HG02571 (cell line): ENCODE measurements around the gene PSMD10.
A peak's percentile ranks its signal among the peaks of the same experiment; 100 is the strongest.

Experiments
- ATAC-seq: cut with Tn5 transposase; IDR thresholded peaks from one replicate; pipeline ENCODE4 v1.9.1; 2021; ENCODE audit warnings: mild to moderate bottlenecking, moderate library complexity; ENCODE audit not compliant: unreplicated experiment

The PSMD10 gene, protein sequence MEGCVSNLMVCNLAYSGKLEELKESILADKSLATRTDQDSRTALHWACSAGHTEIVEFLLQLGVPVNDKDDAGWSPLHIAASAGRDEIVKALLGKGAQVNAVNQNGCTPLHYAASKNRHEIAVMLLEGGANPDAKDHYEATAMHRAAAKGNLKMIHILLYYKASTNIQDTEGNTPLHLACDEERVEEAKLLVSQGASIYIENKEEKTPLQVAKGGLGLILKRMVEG

DNA sequence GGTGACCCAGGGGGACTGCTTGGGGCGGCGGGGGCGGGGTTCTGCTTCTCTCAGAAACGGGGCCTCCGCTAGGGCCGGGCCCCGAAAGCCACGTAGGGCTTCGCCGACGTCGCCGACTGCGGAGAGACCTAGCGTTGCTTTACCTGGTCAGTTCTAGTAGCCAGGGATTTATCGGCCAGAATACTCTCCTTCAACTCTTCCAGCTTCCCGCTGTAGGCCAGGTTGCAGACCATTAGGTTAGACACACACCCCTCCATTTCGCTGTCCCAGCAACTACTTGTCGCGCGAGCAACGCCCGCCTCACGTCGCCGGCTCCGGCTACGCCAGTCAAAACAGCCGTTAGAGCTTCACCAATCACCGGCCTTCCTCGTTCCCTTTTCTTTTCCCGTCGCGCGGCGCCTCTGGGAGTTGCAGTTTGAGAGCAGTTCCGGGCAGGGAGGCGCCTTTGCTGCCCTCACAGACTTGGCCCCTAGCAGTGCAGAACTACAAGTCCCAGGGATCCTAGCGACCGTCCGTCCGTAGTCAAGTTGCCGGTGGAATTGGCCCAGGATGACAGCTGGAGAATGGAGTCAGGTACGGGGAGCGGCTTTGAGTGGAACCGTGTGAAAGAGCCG lies at the start of gene PSMD10, which contains the start of gene ATG4A:
Gene PSMD10, minus strand, starts transcription at position 279 of the 614 bp plus-strand sequence. Its CDS starts 22 bp downstream, at position 257.
Gene ATG4A, plus strand, starts transcription at position 515 of the 614 bp plus-strand sequence. Its CDS starts 49 bp downstream, at position 564.
- ATAC-seq: peak; percentile 96

DNA sequence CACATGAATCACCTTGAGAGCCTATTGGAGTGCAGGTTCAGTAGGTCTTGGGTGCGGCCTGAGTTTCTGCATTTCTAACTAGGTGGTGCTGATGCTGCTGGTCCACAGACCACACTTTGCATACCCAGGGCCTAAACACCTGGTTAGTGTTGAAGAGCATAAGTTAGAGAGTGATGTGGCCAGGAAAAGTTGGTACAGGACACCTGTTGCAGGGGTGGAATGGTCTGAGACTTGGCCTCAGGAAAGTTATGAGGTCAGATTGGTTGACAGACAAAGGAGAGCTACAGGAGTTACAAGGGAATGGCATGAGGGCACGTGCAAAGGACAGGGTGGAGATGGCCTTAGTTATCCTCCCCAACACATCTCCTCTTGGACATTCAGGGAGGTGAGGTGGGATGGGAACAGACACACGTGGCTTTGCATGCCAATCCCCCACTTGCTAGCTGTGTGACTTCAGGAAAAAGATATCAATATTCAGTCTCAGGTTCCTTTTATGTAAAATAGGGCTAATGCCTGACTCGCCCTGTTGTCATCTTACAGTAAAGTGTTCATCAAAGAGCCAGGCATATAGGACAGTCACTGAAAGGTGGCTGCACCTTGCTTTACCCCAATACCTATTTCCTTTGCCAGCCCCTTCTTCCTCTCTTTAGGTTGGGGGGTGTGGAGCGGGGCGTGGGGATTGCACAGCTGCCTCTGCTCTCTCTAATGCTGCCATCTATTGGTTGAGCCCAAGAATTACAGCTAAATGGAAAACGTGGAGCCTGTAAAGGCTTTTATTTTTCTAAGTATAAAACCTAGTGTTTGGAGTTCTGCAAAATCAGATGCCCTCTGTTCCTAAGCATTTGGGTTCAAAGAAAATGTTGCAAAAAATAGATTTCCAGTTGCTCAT lies 47.7 kb upstream of the PSMD10 start:
- no peak for ATAC-seq

DNA sequence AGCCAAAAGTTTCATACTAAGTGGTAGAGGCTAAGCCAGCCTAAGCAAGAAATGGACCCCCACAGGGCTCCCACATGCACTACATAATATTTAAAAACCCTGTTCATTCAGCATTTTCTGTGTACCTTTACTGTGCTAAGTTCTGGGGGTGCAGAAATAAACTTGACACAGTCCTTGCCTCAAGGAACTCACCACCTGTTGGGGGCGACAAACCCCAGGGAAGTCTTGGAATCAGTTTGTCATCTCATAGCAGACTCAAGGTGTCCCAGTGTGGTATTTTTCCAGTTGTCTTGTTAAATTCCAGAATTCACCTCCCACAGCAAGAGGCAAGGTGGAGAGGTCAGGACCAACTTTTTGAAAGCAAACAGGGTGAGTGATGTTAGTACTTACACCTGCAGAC lies 43.4 kb upstream of the PSMD10 start:
- no peak for ATAC-seq

DNA sequence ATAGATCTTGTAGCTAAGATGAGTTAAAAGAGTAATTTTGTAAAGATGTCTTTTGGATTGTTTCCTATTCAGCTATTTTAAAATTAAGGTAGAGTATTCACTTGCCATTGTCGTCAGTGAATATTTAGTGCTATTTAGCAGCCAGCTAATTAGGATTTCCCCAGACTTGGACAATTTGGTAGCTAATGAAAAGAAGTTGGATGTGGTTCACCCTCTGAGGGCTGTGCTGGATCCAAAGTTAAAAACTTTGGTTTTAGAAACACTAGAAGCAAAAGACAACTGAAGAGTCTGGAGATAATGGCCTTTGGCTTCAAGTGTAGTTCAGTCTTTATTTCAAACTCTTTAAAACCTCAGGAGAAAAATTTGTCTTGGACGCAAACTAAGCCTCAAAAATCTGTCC lies 41.5 kb upstream of the PSMD10 start:
- no peak for ATAC-seq

DNA sequence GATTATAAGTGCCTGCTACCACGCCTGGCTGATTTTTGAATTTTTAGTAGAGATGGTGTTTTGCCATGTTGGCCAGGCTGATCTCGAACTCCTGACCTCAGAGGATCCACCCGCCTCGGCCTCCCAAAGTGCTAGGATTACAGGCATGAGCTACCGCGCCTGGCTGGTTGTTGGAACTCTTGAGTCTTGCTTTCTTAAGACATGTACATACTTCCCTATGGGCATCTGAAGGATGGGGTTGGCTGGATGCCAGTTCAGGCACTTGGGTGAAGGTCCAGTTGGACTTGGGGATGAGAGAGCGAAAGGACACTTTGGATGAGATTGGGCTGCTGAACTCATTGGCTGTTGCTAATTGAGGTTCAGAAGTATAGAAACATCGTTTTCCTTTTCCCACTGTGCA lies 40.7 kb upstream of the PSMD10 start:
- no peak for ATAC-seq

DNA sequence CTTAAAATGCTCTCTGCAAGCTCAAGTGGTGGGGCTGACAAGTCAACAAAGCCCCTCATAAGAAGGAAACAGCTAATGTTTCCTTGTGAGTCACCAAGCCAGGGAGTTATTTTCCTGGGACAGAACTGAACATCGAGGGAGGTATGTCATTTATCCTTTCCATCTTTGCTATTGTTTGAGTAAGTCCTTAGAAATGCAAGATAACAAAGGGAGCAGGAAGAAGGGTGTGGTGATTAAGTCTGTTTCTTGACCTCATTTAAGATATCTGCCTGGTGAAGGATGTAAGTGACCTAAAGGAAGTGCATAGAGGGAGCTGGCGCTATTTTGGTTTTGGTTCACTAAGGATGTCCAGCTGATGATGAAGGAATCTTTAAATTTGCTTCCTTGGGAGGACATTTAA lies 40.1 kb upstream of the PSMD10 start:
- ATAC-seq: no peak

DNA sequence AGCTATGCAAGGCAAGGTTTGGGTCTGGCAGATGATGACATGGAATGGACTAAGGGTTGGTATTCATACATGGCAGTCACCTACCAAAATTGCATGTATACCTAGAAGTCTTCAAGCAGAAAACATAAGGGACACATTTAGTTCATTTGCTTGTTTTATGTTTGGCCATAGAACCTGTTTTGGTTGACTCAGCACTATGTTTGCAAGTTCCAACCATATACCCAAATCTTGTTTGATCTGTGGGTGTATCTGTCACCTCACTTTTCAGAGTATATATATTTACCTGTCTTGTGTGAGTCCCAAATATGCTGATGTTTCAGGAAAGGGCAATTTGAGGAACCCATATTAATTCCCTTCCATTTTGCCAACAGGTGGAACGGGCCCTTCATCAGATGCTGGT lies 39.5 kb upstream of the PSMD10 start:
- ATAC-seq: no peak

DNA sequence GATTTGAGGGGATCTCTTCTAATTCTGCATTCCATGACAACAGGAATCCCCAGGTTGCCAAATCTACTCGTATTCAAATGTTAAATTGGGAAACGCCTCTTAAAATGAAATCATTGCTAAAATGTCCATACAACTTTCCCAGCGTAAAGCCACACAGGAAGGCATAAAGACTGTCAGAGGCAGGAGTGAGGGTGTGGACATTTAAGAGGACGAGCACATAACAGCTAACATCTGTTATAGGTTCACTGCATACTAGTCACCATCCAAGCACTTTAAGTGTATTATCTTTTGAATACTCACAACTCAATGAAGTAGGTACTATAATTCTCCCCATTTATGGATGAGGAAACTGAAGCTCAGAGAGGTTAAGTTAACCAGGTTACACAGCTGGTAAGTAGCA lies 35.8 kb upstream of the PSMD10 start:
- ATAC-seq: no peak

DNA sequence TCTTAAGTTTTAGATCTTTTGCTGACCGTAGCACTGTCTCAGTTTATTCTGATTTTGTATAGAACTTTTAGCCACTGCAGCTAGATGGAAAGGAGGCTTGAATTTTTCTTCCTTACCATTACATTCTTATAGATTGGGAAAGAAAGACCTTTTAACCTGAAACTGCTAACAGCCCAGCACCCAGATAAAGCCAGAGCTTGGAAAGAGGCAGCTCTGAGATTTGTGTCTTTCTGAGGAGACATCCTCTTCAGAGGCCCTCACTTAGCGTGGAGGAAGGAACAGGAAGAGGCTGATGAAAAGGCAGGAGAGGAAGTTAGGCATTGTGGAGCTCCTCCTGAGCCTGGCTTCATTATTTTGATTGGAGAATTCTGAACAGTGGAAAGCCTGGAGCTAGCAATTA lies 35.3 kb upstream of the PSMD10 start:
- no peak for ATAC-seq

DNA sequence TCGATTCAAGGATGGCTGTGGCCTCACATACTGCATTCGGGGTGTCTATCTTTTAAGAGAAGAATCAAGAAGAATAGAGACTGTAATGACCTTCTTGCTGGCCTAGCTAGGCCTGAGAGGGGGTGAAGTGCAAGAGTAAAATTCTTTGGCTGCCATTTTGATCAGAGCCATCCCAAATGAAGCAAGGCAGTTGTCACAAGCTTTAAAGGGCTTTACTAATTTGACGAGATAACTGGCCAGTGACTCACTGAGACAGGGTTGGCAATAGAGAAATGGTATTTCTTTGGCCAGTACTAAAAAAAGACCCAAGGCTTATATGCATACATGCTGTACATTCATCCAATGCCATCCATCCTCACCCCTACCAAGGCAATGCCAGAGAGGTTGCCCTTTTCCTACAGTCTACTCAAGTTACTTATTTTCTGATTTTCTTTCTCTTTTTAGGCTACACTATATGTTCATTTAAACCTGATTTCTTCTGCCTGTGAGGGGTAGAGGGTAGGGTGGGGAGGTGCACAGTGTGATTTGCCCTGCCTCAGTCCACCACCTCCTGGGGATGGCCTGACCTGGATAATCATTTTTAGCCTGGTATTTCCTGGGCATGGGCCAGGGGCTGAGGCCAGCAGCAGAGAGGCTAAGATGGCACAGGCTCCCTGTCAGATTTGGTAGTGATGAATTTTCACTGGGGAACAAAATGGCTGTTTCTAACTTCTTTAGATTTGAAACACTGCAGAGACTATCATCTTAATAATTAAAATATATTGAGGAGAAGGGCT lies 32.4 kb upstream of the PSMD10 start:
- ATAC-seq: no peak

DNA sequence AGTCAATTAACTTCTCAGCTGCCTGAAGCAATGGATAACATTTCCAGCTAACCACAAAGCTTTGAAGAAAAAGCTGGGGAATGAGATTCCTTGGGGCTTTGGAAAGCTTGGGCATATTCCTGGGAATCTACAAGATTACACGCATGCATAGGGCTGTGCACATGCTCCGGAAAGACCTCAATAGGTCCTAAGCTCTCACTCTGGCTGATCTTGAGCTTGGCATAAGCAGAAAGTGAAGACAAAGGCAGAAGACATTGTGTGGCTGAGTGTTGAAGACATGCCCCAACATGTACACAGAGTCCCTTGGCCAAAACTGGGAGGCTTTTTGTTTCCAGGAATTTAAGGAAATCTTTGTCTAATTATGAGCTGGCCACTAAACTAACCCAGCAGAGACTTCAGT lies 31.4 kb upstream of the PSMD10 start:
- ATAC-seq: no peak

DNA sequence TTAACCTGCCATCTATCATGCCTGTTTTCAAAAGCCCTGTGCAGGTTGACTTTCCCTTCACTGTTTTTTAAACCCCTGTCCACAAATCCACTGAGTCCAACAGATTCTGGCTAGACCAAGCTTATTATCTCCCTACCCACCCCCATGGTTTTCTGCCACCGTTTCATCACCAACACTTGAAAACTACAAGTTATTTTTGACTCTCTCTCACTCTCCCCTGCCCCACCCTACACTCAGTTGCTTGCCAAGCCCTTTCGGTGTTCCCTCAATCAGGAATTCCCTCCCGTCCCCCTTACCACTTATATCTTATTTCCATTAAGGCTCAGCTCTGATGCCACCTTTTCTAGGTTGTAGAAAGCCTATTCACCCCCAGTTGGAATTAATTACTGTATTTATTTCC lies 29.9 kb upstream of the PSMD10 start:
- no peak for ATAC-seq

DNA sequence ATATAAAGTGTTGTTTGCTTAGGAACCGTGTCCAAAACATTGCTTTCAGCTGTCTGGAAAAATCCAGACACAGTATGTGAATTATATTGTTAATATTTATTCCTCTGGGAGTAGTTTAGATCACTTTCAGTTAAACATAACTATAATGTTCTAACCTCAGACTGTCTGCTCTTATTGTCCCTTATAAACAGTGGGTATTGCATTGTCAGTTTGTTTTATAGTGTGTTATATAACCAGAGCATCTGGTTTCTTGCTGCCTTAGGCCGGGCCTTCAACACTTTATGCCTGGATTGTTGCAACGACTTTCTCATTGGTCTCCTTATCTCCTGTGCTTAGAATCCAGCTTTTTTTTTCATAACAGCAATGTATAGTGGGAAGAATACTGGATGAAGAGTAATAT lies 26.6 kb upstream of the PSMD10 start:
- ATAC-seq: no peak

DNA sequence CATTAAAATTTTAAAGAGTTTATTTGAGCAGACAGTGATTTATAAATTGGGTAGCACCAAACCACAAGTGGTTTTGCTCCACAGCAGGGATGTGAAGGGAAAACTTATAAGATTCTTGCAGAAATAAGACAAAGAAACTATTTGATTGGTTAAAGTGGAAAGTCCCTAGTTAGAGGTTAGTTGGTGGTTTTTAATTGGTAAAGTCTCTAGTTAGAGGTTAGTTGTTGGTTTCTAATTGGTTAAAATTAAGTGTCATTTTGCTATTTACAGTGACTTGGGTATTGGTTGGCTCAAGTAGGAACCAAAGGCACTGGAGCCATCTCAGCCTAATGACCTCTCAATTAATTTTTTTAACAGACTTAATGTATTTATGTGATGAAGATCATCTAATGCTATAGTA lies 23.2 kb upstream of the PSMD10 start:
- no peak for ATAC-seq

DNA sequence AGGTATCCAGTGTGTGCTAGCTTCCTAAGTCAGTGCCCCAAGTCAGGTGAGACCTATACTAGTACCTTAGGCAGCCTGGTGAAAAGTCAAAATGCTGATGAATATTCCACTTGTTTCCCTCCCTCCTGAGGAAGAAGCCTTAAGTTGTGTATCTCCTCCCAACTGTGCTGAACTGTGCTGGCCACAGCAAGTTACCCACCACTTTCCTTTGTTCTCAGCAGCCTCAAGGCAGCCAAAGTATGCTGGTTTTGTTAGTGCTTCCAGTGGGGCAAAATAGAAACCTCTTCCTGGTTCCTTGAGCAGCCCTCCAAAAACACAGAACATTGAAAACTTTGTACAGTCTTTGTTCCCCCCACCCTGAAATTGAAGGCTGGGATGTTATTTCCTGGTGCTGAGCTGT lies 14.1 kb upstream of the PSMD10 start:
- ATAC-seq: no peak

DNA sequence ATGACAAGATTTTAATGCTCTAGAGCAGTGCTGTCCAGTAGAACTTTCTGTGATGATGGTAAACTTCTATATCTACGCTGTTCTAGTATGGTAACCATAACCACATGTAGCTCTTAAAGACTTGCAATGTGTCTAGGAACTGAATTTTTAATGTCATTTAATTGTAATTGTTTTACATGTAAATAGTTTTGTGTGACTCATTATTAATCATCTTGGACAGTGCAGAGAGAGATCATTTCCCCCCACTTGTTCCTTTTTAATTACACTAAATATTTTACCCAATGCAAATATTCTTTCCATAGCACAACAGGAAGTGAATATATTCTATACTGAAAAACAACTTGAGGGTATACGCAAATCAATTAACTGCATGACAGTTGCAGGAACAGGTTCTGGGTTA lies 6.0 kb upstream of the PSMD10 start:
- no peak for ATAC-seq

DNA sequence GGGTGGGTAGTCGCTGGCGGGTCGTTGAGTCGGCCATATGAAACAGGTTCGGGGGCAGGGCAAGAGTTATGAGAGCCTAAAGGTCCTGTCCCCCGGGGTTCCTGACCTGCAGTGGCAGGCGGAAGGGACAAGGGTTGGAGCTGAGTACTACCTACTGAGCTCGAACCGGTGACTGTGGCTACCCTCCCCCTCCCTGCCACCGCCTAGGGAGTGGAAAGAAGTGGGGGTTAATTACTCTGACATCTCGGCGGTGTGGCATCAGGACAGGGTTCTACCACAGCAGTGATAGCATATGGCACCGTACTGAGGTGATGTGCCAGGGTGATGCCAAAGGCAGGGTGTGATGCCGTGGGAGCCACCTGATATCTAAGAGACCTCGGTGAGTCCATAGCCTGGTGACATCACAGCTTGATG lies 543 bp upstream of the PSMD10 start:
- peak; percentile 39 for ATAC-seq

DNA sequence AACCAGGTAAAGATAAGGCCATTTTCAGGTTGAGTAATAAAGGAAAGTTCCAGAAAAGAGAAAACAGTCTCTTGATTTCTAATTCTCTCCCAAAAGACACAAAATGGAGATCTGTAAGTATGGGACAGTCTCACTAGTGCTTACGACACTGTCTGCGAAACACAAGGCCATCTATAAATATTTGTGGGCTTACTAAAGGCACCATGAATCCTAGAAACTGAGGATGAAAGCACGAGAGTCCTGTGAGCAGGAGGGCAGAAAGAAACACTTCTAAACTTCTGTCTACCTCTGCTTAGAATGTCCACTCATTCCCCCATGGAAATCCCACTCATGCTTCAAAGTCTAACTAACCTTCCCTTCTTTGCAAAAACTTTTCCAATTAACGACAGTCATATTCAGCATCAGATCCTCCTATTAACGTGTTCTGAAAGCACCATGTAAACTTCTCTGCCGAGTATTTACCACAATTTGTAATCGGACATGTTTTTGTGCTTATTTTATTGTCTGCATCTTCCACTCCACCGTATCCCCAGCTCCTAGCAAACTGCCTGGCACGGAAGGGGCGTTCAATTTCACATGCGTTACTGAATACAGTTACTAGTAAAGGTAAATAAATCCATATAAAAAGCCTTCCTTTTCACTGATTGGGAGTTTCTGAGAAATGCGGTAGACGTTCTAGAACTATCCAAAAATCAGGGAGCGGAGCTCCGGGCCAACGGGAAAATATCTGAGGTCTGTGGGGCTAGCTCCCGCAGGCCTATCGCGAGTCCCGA lies 665 bp downstream of the PSMD10 start:
- ATAC-seq: no peak

DNA sequence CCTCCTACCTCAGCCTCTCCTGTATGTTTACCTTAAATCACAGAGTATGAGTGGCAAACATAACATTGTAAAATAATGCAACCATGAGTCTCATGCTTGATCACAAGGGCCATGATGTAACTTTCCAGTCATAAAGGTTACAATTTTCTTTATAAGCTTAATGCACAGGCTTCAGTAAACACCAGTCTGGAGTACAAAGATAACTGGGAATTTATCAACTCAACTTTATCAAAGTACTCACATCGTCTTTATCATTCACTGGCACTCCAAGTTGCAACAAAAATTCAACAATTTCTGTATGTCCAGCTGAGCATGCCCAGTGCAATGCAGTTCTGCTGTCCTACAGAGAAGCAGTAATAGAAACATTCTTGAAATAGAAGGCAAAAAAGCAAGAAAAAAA lies 2.8 kb downstream of the PSMD10 start:
- ATAC-seq: no peak

DNA sequence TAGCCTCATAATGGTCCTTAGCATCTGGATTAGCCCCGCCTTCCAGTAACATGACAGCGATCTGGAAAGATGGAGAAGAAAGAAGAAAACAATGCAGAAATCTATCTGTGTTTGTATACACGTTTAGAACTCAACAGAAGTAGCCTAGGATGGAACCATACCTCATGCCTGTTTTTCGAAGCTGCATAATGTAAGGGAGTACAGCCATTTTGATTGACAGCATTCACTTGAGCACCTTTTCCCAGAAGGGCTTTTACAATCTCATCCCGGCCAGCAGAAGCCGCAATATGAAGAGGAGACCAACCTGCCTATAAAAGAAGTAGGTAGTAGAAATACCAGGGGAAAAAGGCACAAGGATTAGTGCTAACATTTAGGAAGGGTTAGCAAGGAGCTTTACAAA lies 3.5 kb downstream of the PSMD10 start:
- ATAC-seq: no peak
